RWPE1 (cell line): ENCODE data around the gene GLI3.

Experiments
- CTCF ChIA-PET: fragments of 350-600 bp; sonication (Branson Sonifier 250); formaldehyde crosslinking; extraction: SDS; loops from one replicate; lab custom pipeline; 2021; lab: Yijun Ruan, JAX
- POLR2A ChIA-PET: fragments of 400-600 bp; formaldehyde crosslinking; extraction: SDS; loops from one replicate; lab custom pipeline; 2020; ENCODE audit warnings: antibody characterized with exemption; ENCODE audit not compliant: low non-redundant PET; lab: Yijun Ruan, JAX
- DNase-seq: peaks from one replicate; pipeline ENCODE4 v3.0.0; 2012; ENCODE audit warnings: low spot score
- H3K27ac ChIP-seq: fragments of 450-650 bp; 2 replicates; pipeline ENCODE4 v1.5.1; 2017
- CTCF ChIP-seq: fragments of 450-650 bp; conservative IDR thresholded peaks from 2 replicates; pipeline ENCODE4 v1.5.1; 2017; ENCODE audit warnings: low read depth, mild to moderate bottlenecking

The GLI3 gene

GRCh38 chr7:42027521-42027920 is 209.5 kb downstream of the GLI3 start:
- no peak overlapping the region for H3K27ac ChIP-seq
- no peak for DNase-seq
- TF ChIP-seq CTCF: no peak
- ChIA-PET POLR2A (no interaction called here), CTCF (interaction anchor here (0.6 kb wide), 1 partner anchor 319 kb away, joined by 3 read pairs; no protein-coding TSS in a partner anchor)

DNA sequence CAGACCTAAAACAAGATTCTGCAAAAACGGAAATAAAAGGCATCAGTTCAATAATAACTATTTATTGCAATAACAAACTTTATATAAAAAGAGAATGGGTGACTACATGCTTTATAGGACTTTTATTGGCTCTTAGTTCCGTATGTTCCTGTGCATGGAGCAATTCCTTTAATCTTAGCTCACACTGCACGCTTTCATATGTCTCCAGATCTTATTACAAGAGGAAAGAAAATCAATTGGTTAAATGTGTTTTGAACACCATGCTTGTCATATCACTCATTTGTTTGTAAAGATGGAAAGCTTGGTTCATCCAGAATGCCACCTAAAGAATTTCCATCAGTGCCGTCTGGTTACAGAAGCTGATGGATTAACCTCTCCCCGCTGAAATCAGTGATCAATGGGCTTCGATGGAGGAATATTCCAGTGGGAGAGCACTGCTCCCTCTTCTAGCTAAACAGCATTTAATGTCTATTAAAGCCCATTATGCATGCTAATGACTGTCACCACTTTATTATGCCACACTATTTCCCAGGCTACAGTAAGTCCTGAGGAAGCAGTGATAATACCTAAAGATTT is 210.3 kb downstream of the GLI3 start:
- DNase-seq: no peak
- ChIA-PET POLR2A (no interaction called here), CTCF (no interaction called here)
- no peak for TF ChIP-seq CTCF
- no peak overlapping the region for H3K27ac ChIP-seq

- CTCF ChIA-PET: no interaction called here
- POLR2A ChIA-PET: no interaction called here
- no peak for DNase-seq
- no peak overlapping the region for H3K27ac ChIP-seq
- TF ChIP-seq CTCF: no peak
These were observed 211.2 kb downstream of the GLI3 start for GRCh38 chr7:42025635-42026375.

GRCh38 chr7:42024537-42024936 is 212.5 kb downstream of the GLI3 start:
- no peak overlapping the region for H3K27ac ChIP-seq
- no peak for DNase-seq
- POLR2A ChIA-PET: no interaction called here
- no peak for TF ChIP-seq CTCF
- CTCF ChIA-PET: no interaction called here

DNA sequence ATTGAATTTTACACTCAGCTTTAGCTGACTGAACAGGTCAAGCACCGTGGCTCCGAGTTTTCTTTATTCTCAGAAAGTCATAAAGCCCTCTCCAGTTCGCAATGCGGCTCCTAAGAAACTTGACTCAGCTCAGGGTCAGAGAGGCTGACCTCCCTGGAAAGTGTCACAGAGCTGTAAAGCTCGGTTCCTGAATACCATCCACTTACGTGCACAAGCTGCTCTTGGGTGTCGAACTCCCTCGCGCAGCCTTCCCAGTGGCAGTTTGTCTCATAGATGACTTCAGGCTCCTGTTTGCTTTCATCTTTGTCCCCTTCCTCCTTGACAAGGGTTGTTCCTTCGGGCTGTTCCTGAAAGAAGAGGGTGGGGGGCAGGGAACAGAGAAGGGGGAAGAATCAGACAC is 213.7 kb downstream of the GLI3 start:
- no peak for TF ChIP-seq CTCF
- no peak overlapping the region for H3K27ac ChIP-seq
- DNase-seq: no peak
- ChIA-PET CTCF (no interaction called here), POLR2A (no interaction called here)

- CTCF ChIA-PET: no interaction called here
- TF ChIP-seq CTCF: no peak
- no peak overlapping the region for H3K27ac ChIP-seq
- no peak for DNase-seq
- POLR2A ChIA-PET: no interaction called here
These were observed 214.2 kb downstream of the GLI3 start for GRCh38 chr7:42022791-42023190.
